LNCAP (cell line): ENCODE data around the gene ZCCHC10.

Experiments
- TF ChIP-seq, protein P1 (sequence below): fragments of 450-650 bp; IDR thresholded peaks from 2 replicates; pipeline ENCODE4 v1.5.1; 2017; ENCODE audit warnings: mild to moderate bottlenecking

Gene ZCCHC10

DNA sequence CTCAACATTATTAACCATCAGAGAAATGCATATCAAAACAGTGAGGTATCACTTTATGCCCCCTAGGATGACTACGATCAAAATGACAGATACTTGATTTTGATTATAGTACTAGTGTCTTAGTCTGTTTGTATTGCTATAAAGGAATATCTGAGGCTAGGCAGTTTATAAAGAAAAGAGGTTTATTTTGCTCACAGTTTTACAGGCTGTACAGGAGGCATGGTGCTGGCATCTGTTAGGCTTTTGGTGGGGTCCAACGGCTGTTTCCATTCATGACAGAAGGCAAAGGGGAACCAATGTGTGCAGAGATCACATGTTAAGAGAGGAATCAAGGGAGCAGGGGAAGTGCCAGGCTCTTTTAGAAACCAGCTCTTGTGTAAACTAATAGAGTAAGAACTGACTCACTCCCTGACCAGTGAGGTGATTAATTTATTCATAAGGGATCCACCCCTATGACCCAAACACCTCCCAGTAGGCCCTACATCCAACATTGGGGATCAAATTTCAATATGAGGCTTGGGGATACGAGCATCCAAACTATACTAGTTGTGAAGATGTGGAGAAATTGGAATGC, 46.9 kb downstream of the ZCCHC10 start:
- TF ChIP-seq, protein P1, sequence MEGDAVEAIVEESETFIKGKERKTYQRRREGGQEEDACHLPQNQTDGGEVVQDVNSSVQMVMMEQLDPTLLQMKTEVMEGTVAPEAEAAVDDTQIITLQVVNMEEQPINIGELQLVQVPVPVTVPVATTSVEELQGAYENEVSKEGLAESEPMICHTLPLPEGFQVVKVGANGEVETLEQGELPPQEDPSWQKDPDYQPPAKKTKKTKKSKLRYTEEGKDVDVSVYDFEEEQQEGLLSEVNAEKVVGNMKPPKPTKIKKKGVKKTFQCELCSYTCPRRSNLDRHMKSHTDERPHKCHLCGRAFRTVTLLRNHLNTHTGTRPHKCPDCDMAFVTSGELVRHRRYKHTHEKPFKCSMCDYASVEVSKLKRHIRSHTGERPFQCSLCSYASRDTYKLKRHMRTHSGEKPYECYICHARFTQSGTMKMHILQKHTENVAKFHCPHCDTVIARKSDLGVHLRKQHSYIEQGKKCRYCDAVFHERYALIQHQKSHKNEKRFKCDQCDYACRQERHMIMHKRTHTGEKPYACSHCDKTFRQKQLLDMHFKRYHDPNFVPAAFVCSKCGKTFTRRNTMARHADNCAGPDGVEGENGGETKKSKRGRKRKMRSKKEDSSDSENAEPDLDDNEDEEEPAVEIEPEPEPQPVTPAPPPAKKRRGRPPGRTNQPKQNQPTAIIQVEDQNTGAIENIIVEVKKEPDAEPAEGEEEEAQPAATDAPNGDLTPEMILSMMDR, result no peak

DNA sequence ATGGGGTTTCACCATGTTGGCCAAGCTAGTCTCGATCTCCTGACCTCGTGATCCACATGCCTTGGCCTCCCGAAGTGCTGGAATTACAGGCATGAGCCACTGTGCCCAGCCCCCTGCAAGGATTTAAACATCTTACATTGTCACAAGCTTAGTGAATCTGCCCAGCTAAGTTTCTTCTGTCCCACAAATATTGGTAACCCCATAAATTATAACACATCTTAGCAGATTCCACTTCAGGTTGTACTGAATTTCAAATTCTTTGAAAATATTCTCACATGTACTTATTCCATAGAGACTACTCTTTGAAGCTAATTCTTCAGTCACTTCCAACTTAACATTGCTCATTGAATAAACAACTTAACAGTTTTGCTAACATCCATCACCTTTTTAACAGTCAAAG, 49.5 kb downstream of the ZCCHC10 start:
- TF ChIP-seq, protein P1, result no peak

DNA sequence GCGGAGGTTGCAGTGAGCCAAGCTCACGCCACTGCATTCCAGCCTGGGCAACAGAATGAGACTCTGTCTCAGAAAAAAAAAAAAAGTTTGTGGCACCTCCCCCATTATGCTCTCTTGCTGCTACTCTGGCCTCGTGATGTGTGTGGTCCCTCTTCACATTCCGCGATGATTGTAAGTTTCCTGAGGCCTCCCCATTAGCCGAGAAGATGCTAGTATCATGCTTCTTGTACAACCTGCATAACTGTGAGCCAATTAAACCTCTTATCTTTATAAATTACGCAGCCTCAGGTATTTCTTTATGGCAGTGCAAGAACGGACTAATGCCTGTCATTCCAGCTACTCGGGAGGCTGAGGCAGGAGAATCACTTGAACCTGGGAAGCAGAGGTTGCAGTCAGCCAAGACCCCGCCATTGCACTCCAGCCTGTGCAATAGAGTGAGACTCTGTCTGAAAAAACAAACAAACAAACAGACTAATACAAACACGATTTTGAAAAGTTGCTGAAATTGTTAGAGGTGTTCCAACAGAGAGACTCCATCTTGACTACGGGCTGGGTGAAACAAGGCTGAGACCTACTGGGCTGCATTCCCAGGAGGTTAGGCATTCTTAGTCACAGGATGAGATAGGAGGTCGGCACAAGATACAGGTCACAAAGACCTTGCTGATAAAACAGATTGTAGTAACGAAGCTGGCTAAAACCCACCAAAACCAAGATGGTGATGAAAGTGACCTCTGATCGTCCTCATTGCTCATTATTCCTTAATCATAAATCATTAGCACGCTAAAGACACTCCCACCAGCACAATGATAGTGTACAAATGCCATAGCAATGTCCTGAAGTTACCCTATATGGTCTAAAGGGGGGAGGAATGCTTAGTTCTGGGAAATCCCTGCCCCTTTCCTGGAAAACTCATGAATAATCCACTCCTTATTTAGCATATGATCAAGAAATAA, 54.6 kb downstream of the ZCCHC10 start:
- TF ChIP-seq, protein P1, result no peak

DNA sequence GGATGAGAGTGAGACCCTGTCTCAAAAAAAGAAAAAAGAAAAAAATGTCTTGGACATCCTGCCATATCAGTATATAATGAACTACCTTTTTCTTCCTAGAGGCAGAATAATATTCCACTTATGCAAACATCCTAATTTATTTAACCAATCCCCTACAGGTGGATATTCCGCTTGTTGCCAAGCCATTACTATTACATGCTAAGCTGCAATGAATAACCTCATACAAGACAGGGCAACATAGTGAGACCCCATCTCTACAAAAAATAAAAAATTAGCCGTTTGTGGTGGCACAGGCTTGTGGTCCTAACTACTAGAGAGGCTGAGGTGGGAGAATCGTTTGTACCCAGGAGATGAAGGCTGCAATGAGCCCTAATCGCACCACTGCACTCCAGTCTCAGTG, 61.2 kb downstream of the ZCCHC10 start:
- TF ChIP-seq, protein P1, result no peak

DNA sequence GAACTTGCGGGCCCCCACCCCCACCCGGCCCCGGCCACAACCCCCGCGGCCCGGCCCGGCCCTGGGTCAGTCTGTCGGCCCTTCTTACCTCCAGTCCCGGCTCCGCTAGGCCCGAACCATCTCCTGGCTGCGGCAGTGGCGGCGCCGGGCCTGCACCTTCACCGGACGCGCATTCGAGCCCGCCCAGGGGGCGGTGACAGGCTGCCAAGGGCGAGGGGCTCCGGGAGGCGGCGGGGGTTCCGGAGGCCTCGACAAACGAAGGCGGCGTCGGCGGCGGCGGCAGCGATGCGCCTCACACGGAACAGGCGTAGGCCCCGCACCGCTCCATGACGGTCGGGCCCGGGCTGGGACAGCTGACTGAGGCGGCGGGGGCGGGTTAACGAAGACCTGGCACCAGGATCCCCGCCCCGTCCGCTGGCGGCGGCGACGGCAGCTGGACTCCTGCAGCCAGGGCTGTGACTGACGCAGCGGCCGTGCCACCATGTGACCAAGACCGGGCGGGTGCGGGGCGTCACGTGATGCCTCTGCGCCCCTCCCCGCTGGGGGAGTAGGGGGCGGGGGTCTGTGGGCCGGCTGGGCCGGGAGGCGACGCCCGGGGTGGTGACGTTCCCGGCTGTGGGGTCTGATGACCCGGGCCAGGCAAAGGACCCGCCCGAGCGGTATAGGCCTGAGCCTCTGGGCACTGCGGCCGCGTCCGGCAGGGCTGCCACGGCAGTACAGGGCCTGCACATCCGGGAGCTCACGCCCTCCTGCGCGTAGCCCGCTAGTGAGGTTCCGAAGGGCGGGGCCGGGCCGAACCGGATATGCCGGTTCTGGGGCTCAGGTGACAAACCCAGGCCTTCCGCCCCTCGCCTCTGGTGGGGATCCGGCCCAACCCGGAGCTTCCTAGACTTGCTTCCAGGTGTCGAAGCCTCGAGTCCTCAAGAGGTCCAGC, 62.9 kb downstream of the ZCCHC10 start, which contains the start of gene AFF4:
Gene AFF4 (minus strand): TSS at position 464 of the 934 bp plus-strand sequence. CDS start 26,445 bp downstream, outside the sequence.
- TF ChIP-seq, protein P1, result no peak

DNA sequence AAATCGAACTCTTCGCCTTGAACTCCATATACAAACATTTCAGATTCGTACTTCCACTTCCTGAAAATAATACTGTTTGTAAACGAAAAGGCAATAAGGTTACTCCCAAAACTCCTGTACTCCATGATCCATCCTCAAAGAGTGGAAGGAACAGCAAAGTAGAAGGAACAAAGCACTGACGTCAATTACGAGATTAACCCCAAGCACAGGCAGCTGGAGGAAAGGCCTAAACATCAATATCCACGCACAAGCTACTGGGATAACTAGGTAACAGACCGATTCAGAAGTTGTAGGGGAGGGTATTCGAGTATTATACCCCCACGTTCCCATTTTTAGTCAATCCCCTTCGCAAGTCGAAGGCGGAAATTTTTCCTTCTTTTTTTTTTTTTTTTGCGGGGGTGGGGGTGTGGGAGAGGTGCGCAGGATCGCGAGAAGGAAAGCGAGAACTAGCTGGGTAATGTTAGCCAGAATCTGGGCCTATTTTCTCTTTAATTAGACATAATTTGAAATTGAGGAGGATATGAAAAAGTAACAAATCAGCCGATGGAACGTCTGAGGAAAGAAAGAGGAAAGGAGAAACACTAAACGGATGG, 63.8 kb downstream of the ZCCHC10 start:
- TF ChIP-seq, protein P1, result no peak

DNA sequence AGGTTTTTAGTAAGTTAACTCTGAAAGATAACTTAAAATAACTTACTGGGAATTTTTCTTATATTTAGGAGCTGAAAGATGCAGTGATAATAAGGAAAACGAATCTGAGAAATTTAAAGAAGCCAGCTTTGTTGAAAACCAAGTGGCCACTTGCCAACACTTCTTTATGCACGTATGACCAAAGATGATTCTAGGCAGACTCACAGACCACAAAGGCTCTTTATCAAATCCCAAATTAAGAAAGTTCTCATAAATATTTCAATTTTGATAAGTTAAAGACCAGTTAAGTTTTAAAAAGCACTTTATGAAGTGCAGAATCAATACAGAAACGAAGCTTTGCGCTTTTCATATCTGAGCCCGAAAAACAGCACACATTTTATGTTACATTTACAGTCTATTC, 64.5 kb downstream of the ZCCHC10 start:
- TF ChIP-seq, protein P1, result no peak
